PFSK-1 (cell line): ENCODE measurements around the gene ITGAL.

ENCODE experiments used
- FOXP2 ChIP-seq: optimal IDR thresholded peaks from 2 replicates; pipeline ENCODE3; 2011; ENCODE audit warnings: borderline replicate concordance, control low read depth, inconsistent platforms; ENCODE audit not compliant: insufficient read depth; ENCODE audit errors: extremely low read length, extremely low read depth
- POLR2AphosphoS5 ChIP-seq: IDR thresholded peaks from 2 replicates; pipeline ENCODE4 v1.6.1; 2012; ENCODE audit warnings: low read depth, mild to moderate bottlenecking, control low read depth, low read length, moderate library complexity
- SIN3A ChIP-seq: IDR thresholded peaks from 2 replicates; pipeline ENCODE4 v1.6.1; 2012; ENCODE audit warnings: mild to moderate bottlenecking, low read length, moderate library complexity, borderline replicate concordance; ENCODE audit not compliant: insufficient read depth
- TAF1 ChIP-seq: IDR thresholded peaks from 2 replicates; pipeline ENCODE4 v1.6.1; 2012; ENCODE audit warnings: low read length, control low read depth, borderline replicate concordance; ENCODE audit not compliant: insufficient read depth
- TF ChIP-seq, protein P1 (sequence below), 2 experiments: IDR thresholded peaks; 2 replicates each; pipeline versions ENCODE4 v1.6.1 to v1.8.0; 2011 to 2012; ENCODE audit warnings: low read depth in 2 of 2, low read length in 2 of 2, control low read depth in 1 of 2, inconsistent platforms in 1 of 2, mild to moderate bottlenecking in 1 of 2, moderate library complexity in 1 of 2; ENCODE audit not compliant: insufficient read depth in 1 of 2

DNA sequence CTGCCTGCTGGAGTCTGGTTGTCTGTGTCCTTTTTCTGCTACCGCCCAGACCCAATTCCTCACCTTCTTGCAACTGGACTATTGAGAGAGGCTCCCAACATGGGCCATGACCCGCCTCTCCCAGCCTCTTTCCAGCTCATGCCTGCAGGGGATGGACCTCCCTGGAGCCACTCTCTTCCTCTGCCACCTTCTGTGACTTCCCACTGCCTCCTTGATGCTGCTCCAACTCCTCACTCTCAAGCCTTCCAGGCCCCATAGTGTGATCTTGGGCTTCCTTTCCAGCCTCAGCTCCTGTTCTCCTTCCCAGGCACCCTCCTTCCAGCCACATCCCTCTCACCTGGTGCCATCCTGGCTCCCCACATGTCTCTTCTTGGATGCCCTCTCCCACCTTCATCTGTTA is 42.7 kb downstream of the ITGAL start:
- no peak for TF ChIP-seq SIN3A
- TF ChIP-seq, protein P1, sequence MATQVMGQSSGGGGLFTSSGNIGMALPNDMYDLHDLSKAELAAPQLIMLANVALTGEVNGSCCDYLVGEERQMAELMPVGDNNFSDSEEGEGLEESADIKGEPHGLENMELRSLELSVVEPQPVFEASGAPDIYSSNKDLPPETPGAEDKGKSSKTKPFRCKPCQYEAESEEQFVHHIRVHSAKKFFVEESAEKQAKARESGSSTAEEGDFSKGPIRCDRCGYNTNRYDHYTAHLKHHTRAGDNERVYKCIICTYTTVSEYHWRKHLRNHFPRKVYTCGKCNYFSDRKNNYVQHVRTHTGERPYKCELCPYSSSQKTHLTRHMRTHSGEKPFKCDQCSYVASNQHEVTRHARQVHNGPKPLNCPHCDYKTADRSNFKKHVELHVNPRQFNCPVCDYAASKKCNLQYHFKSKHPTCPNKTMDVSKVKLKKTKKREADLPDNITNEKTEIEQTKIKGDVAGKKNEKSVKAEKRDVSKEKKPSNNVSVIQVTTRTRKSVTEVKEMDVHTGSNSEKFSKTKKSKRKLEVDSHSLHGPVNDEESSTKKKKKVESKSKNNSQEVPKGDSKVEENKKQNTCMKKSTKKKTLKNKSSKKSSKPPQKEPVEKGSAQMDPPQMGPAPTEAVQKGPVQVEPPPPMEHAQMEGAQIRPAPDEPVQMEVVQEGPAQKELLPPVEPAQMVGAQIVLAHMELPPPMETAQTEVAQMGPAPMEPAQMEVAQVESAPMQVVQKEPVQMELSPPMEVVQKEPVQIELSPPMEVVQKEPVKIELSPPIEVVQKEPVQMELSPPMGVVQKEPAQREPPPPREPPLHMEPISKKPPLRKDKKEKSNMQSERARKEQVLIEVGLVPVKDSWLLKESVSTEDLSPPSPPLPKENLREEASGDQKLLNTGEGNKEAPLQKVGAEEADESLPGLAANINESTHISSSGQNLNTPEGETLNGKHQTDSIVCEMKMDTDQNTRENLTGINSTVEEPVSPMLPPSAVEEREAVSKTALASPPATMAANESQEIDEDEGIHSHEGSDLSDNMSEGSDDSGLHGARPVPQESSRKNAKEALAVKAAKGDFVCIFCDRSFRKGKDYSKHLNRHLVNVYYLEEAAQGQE (IDR thresholded peaks at IDR 0.05; ENCODE audit: insufficient read depth in 1 of 2, low read depth in 2 of 2, low read length in 2 of 2) = no peak
- no peak for TF ChIP-seq POLR2AphosphoS5
- no peak for TF ChIP-seq TAF1
- TF ChIP-seq FOXP2 = no peak
